HepG2 (cell line): ENCODE results near the gene FOSL2. TPM values are rescaled to one million over a fixed set of nuclear protein-coding genes. Genes with fewer than 3 reads are reported as not detected.
A peak's percentile ranks its signal among the peaks of the same experiment; 100 is the strongest.

Source experiments
- ATAC-seq: fragments of 200-7000 bp; cut with Tn5 transposase; 3 replicates; pipeline ENCODE4 v1.9.1; 2020; ENCODE audit warnings: mild to moderate bottlenecking, moderate library complexity
- BruUV-seq: library from RNA; stranded (reverse); fragments of 400-500 nt; replicated peaks from 2 replicates; lab custom pipeline; 2021; lab: Mats Ljungman, UMichigan
- CTCF ChIA-PET: fragments of 300-600 bp; formaldehyde crosslinking; extraction: SDS; loops from one replicate; lab custom pipeline; 2021; ENCODE audit warnings: low total read pairs, inconsistent platforms, low intra/inter-chr PET ratio; lab: Yijun Ruan, JAX
- POLR2A ChIA-PET: fragments of 350-600 bp; sonication (Branson Sonifier 250); formaldehyde crosslinking; loops from one replicate; lab custom pipeline; 2020; ENCODE audit warnings: antibody characterized with exemption, inconsistent platforms; lab: Yijun Ruan, JAX
- DNase-seq: peaks from one replicate; pipeline ENCODE4 v3.0.0-alpha.2; 2015; ENCODE audit warnings: low spot score
- FAIRE-seq: peaks from 3 replicates; lab custom pipeline; 2011; peaks lifted over from hg19 to GRCh38; lab: Jason Lieb, UNC
- H2AFZ ChIP-seq: one replicate; pipeline ENCODE4 v1.6.1; 2011; ENCODE audit warnings: low read length, inconsistent platforms
- H3K27ac ChIP-seq: fragments of 300-600 bp; 3 replicates; pipeline ENCODE4 v1.8.0; 2011; ENCODE audit warnings: mixed run types, mild to moderate bottlenecking, mixed read lengths, low read length, inconsistent platforms; ENCODE audit not compliant: insufficient read depth; ENCODE audit errors: extremely low read length
- H3K27me3 ChIP-seq, 2 experiments: fragments of 200-600 bp in 1 of 2; 2 replicates in 1 of 2; 3 replicates in 1 of 2; pipeline versions ENCODE4 v1.6.0 to v1.8.0; 2011; ENCODE audit warnings: low read length in 2 of 2, mild to moderate bottlenecking in 2 of 2, moderate library complexity in 2 of 2, inconsistent platforms in 1 of 2; ENCODE audit not compliant: insufficient read depth in 2 of 2, control insufficient read depth in 1 of 2
- H3K36me3 ChIP-seq, 2 experiments: fragments of 200-600 bp in 1 of 2; replicated peaks in 1 of 2; 2 replicates in 1 of 2; 3 replicates in 1 of 2; pipeline versions ENCODE4 v1.5.1 to v1.8.0; 2011; ENCODE audit warnings: low read length in 2 of 2, inconsistent platforms in 1 of 2; ENCODE audit not compliant: insufficient read depth in 2 of 2, control insufficient read depth in 1 of 2
- H3K4me1 ChIP-seq: 2 replicates; pipeline ENCODE4 v1.5.1; 2012; ENCODE audit warnings: low read length, inconsistent platforms; ENCODE audit not compliant: insufficient read depth
- H3K4me2 ChIP-seq: 2 replicates; pipeline ENCODE4 v1.6.0; 2011; ENCODE audit warnings: low read depth, low read length, inconsistent platforms
- H3K4me3 ChIP-seq, 3 experiments: fragments of 200-600 bp in 1 of 3; sonication (generic), shearing (Covaris generic) in 1 of 3; replicated peaks in 1 of 3; 2 replicates each; pipeline ENCODE4 v1.5.1; 2011 to 2016; ENCODE audit warnings: low read length in 3 of 3, inconsistent platforms in 2 of 3, low read depth in 2 of 3, mild to moderate bottlenecking in 2 of 3, control low read depth in 1 of 3, mixed read lengths in 1 of 3; ENCODE audit not compliant: insufficient read depth in 1 of 3
- H3K79me2 ChIP-seq: one replicate; pipeline ENCODE4 v1.6.1; 2011; ENCODE audit warnings: low read length, inconsistent platforms; ENCODE audit not compliant: insufficient read depth
- H3K9ac ChIP-seq: 2 replicates; pipeline ENCODE4 v1.6.0; 2011; ENCODE audit warnings: mild to moderate bottlenecking, low read depth, low read length, inconsistent platforms; ENCODE audit not compliant: insufficient read depth
- H3K9me3 ChIP-seq: 2 replicates; pipeline ENCODE4 v1.5.1; 2012; ENCODE audit warnings: mild to moderate bottlenecking, low read length
- H4K20me1 ChIP-seq: 2 replicates; pipeline ENCODE4 v1.6.0; 2011; ENCODE audit warnings: inconsistent platforms, mild to moderate bottlenecking, low read length, moderate library complexity; ENCODE audit not compliant: insufficient read depth
- BCL6 ChIP-seq: IDR thresholded peaks from 2 replicates; pipeline ENCODE4 v1.6.1; 2016; ENCODE audit warnings: missing genetic modification reagents, missing compliant biosample characterization
- IKZF1 ChIP-seq: fragments of 450-650 bp; IDR thresholded peaks from 2 replicates; pipeline ENCODE4 v1.7.1; 2016
- MIER2 ChIP-seq: IDR thresholded peaks from 2 replicates; pipeline ENCODE4 v1.6.1; 2016; ENCODE audit warnings: missing biosample characterization, missing genetic modification reagents
- MYC ChIP-seq: sonication (generic); formaldehyde crosslinking; IDR thresholded peaks from 2 replicates; pipeline ENCODE4 v1.9.0; 2021; ENCODE audit warnings: missing genetic modification reagents, borderline replicate concordance
- PAWR ChIP-seq: sonication (generic); formaldehyde crosslinking; IDR thresholded peaks from 2 replicates; pipeline ENCODE4 v1.4.0; 2020; ENCODE audit warnings: missing genetic modification reagents, mild to moderate bottlenecking, borderline replicate concordance
- THYN1 ChIP-seq: sonication (generic); formaldehyde crosslinking; IDR thresholded peaks from 2 replicates; pipeline ENCODE4 v1.8.1; 2023; ENCODE audit warnings: low read depth, mild to moderate bottlenecking, moderate library complexity, missing genetic modification reagents, borderline replicate concordance
- TSC22D2 ChIP-seq: sonication (generic); formaldehyde crosslinking; IDR thresholded peaks from 2 replicates; pipeline ENCODE4 v1.5.1; 2020; ENCODE audit warnings: missing genetic modification reagents, mild to moderate bottlenecking, borderline replicate concordance
- ZBTB21 ChIP-seq: sonication (generic); formaldehyde crosslinking; IDR thresholded peaks from 2 replicates; pipeline ENCODE4 v1.4.0; 2020; ENCODE audit warnings: missing genetic modification reagents
- ZNF296 ChIP-seq: sonication (generic); formaldehyde crosslinking; conservative IDR thresholded peaks from 2 replicates; pipeline ENCODE4 v1.5.0; 2020; ENCODE audit warnings: mild to moderate bottlenecking, missing genetic modification reagents
- ZNF550 ChIP-seq: sonication (generic); formaldehyde crosslinking; IDR thresholded peaks from 2 replicates; pipeline ENCODE4 v1.4.0; 2020; ENCODE audit warnings: mild to moderate bottlenecking, missing genetic modification reagents, borderline replicate concordance
- ZNF557 ChIP-seq: sonication (generic); formaldehyde crosslinking; IDR thresholded peaks from 2 replicates; pipeline ENCODE4 v1.4.0; 2020; ENCODE audit warnings: missing genetic modification reagents
- ZNF687 ChIP-seq: sonication (generic); formaldehyde crosslinking; IDR thresholded peaks from 2 replicates; pipeline ENCODE4 v1.5.1; 2020; ENCODE audit warnings: mild to moderate bottlenecking, missing genetic modification reagents, moderate library complexity
- ZNF737 ChIP-seq: sonication (generic); formaldehyde crosslinking; IDR thresholded peaks from 2 replicates; pipeline ENCODE4 v1.5.0; 2020; ENCODE audit warnings: missing genetic modification reagents, mild to moderate bottlenecking, borderline replicate concordance
- ZNF770 ChIP-seq: sonication (generic); formaldehyde crosslinking; IDR thresholded peaks from 2 replicates; pipeline ENCODE4 v1.5.0; 2020; ENCODE audit warnings: mild to moderate bottlenecking, missing genetic modification reagents
- WGBS: methylation state at CpG from one replicate; pipeline ENCODE4 v1.1.6; 2017; ENCODE audit warnings: low lambda C conversion rate; 5-methylcytosine and 5-hydroxymethylcytosine counted together
- in situ Hi-C: cut with HindIII; loops from 2 replicates; pipeline ENCODE4 v1.10.0; 2017; ENCODE audit warnings: low pct_unique_long_range_greater_than_20kb; ENCODE audit not compliant: extremely low pct_ligation_motif_present
- intact Hi-C: fragments of 100-400 bp; cut with micrococcal nuclease; formaldehyde crosslinking; loops from one replicate; pipeline ENCODE4 v1.10.0; 2022; ENCODE audit not compliant: unreplicated experiment
- polyA plus RNA-seq, 8 experiments: library from polyadenylated mRNA; depleted of rRNA in 3 of 8; stranded (reverse) in 7 of 8; unstranded in 1 of 8; fragments of >200 nt; fragmentation: Illumina TruSeq in 4 of 8; extraction: Trizol in 4 of 8; gene quantifications; 2 replicates each; pipeline versions ENCODE4 v1.2.1 to v1.2.3, GENCODE V29; 2011 to 2016; ENCODE audit warnings: low read depth in 4 of 8, missing spikeins in 1 of 8, mixed read lengths in 1 of 8; ENCODE audit not compliant: insufficient read depth in 1 of 8
- total RNA-seq, 5 experiments: library from RNA; depleted of rRNA; stranded (reverse); fragments of >200 nt; fragmentation: Illumina TruSeq; extraction: Trizol; gene quantifications; 2 replicates each; pipeline ENCODE4 v1.2.3, GENCODE V29; 2016; ENCODE audit warnings: low read depth in 1 of 5
- TF ChIP-seq, protein P1 (sequence below): fragments of 450-650 bp; IDR thresholded peaks from 2 replicates; pipeline ENCODE4 v1.6.1; 2016

The FOSL2 gene
- total and polyA plus RNA-seq, 2 of the 13 experiments (the other 11 are each of a cell fraction or from before 2014, with no cell fraction given) = 3.4 to 18.1 TPM

DNA sequence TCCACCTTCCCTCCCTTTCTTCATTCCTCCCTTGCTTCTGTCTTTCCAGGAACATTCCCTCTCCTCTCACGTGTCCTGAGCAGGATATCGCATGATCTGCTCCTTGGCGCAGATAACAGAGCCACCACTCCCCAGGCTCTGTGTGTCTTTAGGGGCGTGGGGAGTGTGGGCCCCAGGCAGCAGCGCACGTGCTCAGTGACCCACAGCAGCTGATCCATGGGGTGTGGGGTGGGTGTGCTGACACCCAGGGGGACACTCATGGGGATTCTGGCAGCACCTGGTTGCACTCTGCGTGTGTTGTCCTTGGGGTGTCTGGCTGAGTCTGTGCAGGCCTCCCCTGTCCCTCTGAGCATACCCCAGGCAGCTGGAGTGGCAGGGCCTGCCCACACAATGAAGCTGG is 9.9 kb upstream of the FOSL2 start:
- no peak for FAIRE-seq
- POLR2A ChIA-PET = interaction anchor here (1.0 to 1.1 kb wide), 2 partner anchors 10 to 17 kb away, joined by 3 to 5 read pairs; partner anchors contain the start of gene FOSL2
- no peaks in the 10 kb centered on the region for H3K79me2 ChIP-seq
- H3K9me3 ChIP-seq = no peaks in the 10 kb centered on the region
- no peak overlapping the region for H2AFZ ChIP-seq
- no peaks in the 10 kb centered on the region for H3K36me3 ChIP-seq
- no peak overlapping the region for H3K4me3 ChIP-seq
- intact Hi-C loops = no loop called here
- H3K9ac ChIP-seq = no peak overlapping the region
- H4K20me1 ChIP-seq = no peaks in the 10 kb centered on the region
- in situ Hi-C loops = no loop called here
- no peak overlapping the region for H3K4me2 ChIP-seq
- peaks cover 5 to 61% of the 10 kb centered on the region in 2 experiments; a peak in 4 of 5 replicates for H3K27me3 ChIP-seq
- CTCF ChIA-PET = no interaction called here
- peaks cover 24% of the 10 kb centered on the region for H3K4me1 ChIP-seq
- no peak overlapping the region for H3K27ac ChIP-seq
- peak; percentile 29 for ATAC-seq
- no peak for DNase-seq
- no TSS peak for BruUV-seq
- 38% methylated on average over 6 of the region's 7 CpGs for WGBS
- TF ChIP-seq ZNF770 (CRISPR knock-in tag) (no peak), ZNF296 (CRISPR knock-in tag) (no peak), MIER2 (CRISPR knock-in tag) (no peak), TSC22D2 (CRISPR knock-in tag) (no peak), ZNF550 (CRISPR knock-in tag) (no peak), BCL6 (peak; percentile 52), THYN1 (no peak), ZNF687 (CRISPR knock-in tag) (peak; percentile 33; the same call in 1 of the 2 replicates), PAWR (CRISPR knock-in tag) (no peak), ZNF737 (CRISPR knock-in tag) (no peak), ZNF557 (CRISPR knock-in tag) (no peak), ZBTB21 (CRISPR knock-in tag) (no peak), MYC (CRISPR knock-in tag) (peak; percentile 4; the same call in 1 of the 2 replicates), IKZF1 (no peak)
- TF ChIP-seq, protein P1, sequence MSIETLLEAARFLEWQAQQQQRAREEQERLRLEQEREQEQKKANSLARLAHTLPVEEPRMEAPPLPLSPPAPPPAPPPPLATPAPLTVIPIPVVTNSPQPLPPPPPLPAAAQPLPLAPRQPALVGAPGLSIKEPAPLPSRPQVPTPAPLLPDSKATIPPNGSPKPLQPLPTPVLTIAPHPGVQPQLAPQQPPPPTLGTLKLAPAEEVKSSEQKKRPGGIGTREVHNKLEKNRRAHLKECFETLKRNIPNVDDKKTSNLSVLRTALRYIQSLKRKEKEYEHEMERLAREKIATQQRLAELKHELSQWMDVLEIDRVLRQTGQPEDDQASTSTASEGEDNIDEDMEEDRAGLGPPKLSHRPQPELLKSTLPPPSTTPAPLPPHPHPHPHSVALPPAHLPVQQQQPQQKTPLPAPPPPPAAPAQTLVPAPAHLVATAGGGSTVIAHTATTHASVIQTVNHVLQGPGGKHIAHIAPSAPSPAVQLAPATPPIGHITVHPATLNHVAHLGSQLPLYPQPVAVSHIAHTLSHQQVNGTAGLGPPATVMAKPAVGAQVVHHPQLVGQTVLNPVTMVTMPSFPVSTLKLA = peak; percentile 6; the same call in 1 of the 2 replicates
